ENCODE measurements around the gene ELP5.

Gene ELP5

GRCh38 chr17:7284911-7285310 is 32.9 kb downstream of the ELP5 start:
- DNase-seq (ENCODE audit: low read depth in 3 of 3) = no peak

- DNase-seq (ENCODE audit: low read depth in 3 of 3) = no peak
These were observed 33.7 kb downstream of the ELP5 start for GRCh38 chr17:7285679-7286078.

GRCh38 chr17:7289256-7290032 is 37.4 kb downstream of the ELP5 start:
- DNase-seq (ENCODE audit: low read depth in 3 of 3) = no peak

GRCh38 chr17:7290166-7290565 is 38.2 kb downstream of the ELP5 start:
- DNase-seq (ENCODE audit: low read depth in 3 of 3) = no peak

- DNase-seq (ENCODE audit: low read depth in 3 of 3) = no peak
These were observed 38.7 kb downstream of the ELP5 start for GRCh38 chr17:7290685-7291084.

- no peak for DNase-seq (ENCODE audit: low read depth in 3 of 3)
These were observed 40.2 kb downstream of the ELP5 start for GRCh38 chr17:7292194-7292593.

GRCh38 chr17:7292729-7293128 is 40.7 kb downstream of the ELP5 start:
- no peak for DNase-seq (ENCODE audit: low read depth in 3 of 3)

- no peak for DNase-seq (ENCODE audit: low read depth in 3 of 3)
These were observed 41.1 kb downstream of the ELP5 start for GRCh38 chr17:7293159-7293558.

GRCh38 chr17:7293816-7294613 is 42.0 kb downstream of the ELP5 start:
- no peak for DNase-seq (ENCODE audit: low read depth in 3 of 3)

GRCh38 chr17:7294614-7295153 is 42.7 kb downstream of the ELP5 start, which contains the start of gene YBX2:
TSS of gene YBX2 (minus strand) at chr17:7294639. CDS start at chr17:7294500, 139 bp downstream.
- peak; percentile 54 to 76 (median 74) for DNase-seq (ENCODE audit: low read depth in 3 of 3)

GRCh38 chr17:7295230-7296180 is 43.5 kb downstream of the ELP5 start:
- no peak for DNase-seq (ENCODE audit: low read depth in 3 of 3)

GRCh38 chr17:7296189-7296861 is 44.3 kb downstream of the ELP5 start:
- DNase-seq (ENCODE audit: low read depth in 3 of 3) = peak in 1 of 3 donors; percentile 63

GRCh38 chr17:7304179-7304578 is 52.2 kb downstream of the ELP5 start:
- DNase-seq (ENCODE audit: low read depth in 3 of 3) = no peak

- DNase-seq (ENCODE audit: low read depth in 3 of 3) = peak; percentile 100
These were observed 55.1 kb downstream of the ELP5 start, which contains the start of gene EIF5A for GRCh38 chr17:7306911-7307685. TSS of gene EIF5A (plus strand) at chr17:7307628. CDS start at chr17:7309636, 2,008 bp downstream.

- no peak for DNase-seq (ENCODE audit: low read depth in 3 of 3)
These were observed 55.9 kb downstream of the ELP5 start for GRCh38 chr17:7307686-7308624.

GRCh38 chr17:7308625-7309433 is 56.8 kb downstream of the ELP5 start:
- peak; percentile 60 to 80 (median 75) for DNase-seq (ENCODE audit: low read depth in 3 of 3)

Measured in stimulated activated CD4-positive, alpha-beta T cell treated with anti-CD3 and anti-CD28 coated beads, TNF-alpha, amount 100 ng/mL, for 48 hours (primary cell).